ENCODE data around the gene RMND5B.

RMND5B gene

DNA sequence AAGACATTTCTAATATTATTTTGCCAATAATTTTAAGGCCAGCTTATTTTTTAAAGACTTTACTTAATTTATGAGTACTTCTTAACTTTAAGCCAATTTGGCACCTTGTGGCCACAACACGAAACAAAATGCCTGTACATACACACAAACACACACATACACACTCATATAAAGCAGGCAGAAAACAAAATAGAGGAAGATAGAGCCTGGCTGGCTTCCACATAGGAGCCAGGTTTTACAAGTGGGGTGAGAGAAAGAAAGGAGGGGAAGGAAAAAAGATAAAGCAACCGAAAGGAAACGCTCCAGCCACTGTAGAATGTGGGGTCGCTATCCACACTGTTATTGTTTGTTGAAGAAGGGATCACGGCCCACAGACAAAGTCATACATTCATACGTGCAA is 46.0 kb downstream of the RMND5B start:
- Histone ChIP-seq H3K4me1 (no peaks in the 10 kb centered on the region), H3K9me3 (ENCODE audit: control insufficient read depth, low read length) (no peaks in the 10 kb centered on the region), H2AFZ (no peak overlapping the region), H3K27ac (no peak overlapping the region), H3K27me3 (ENCODE audit: control insufficient read depth, insufficient read depth, low read length) (no peaks in the 10 kb centered on the region), H3K36me3 (ENCODE audit: control insufficient read depth, insufficient read depth, low read length) (no peaks in the 10 kb centered on the region), H3K9ac (no peak overlapping the region), H3K4me2 (ENCODE audit: low read length) (no peak overlapping the region), H3K79me2 (no peaks in the 10 kb centered on the region), H3K4me3 (ENCODE audit: low read depth, low read length) (no peak overlapping the region)
- TF ChIP-seq, protein P1, sequence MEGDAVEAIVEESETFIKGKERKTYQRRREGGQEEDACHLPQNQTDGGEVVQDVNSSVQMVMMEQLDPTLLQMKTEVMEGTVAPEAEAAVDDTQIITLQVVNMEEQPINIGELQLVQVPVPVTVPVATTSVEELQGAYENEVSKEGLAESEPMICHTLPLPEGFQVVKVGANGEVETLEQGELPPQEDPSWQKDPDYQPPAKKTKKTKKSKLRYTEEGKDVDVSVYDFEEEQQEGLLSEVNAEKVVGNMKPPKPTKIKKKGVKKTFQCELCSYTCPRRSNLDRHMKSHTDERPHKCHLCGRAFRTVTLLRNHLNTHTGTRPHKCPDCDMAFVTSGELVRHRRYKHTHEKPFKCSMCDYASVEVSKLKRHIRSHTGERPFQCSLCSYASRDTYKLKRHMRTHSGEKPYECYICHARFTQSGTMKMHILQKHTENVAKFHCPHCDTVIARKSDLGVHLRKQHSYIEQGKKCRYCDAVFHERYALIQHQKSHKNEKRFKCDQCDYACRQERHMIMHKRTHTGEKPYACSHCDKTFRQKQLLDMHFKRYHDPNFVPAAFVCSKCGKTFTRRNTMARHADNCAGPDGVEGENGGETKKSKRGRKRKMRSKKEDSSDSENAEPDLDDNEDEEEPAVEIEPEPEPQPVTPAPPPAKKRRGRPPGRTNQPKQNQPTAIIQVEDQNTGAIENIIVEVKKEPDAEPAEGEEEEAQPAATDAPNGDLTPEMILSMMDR (IDR thresholded peaks at IDR 0.05), result no peak

DNA sequence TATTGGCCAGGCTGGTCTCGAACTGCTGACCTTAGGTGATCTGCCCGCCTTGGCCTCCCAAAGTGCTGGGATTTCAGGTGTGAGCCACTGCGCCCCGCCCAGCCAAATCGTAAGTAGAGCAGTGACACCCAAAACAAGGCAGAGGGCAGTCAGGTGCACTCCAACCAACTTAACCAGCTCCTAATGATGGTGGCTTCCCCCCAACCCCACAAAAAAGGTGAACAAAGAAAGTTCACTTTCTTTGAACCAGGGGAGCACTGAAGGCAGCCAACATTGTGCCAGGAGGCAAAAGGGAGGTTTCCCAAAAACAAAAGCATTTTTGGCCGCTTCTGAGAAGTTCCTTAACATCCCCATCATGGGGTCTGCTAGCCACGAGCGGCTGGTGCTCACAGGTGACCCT is 46.8 kb downstream of the RMND5B start:
- H3K9me3 ChIP-seq (ENCODE audit: control insufficient read depth, low read length), result no peaks in the 10 kb centered on the region
- H3K36me3 ChIP-seq (ENCODE audit: control insufficient read depth, insufficient read depth, low read length), result no peaks in the 10 kb centered on the region
- H3K4me1 ChIP-seq, result no peaks in the 10 kb centered on the region
- H2AFZ ChIP-seq, result no peak overlapping the region
- H3K27ac ChIP-seq, result no peak overlapping the region
- no peaks in the 10 kb centered on the region for H3K27me3 ChIP-seq (ENCODE audit: control insufficient read depth, insufficient read depth, low read length)
- no peak overlapping the region for H3K4me2 ChIP-seq (ENCODE audit: low read length)
- TF ChIP-seq, protein P1 (IDR thresholded peaks at IDR 0.05), result no peak
- no peak overlapping the region for H3K9ac ChIP-seq
- H3K79me2 ChIP-seq, result no peaks in the 10 kb centered on the region
- H3K4me3 ChIP-seq (ENCODE audit: low read depth, low read length), result no peak overlapping the region

DNA sequence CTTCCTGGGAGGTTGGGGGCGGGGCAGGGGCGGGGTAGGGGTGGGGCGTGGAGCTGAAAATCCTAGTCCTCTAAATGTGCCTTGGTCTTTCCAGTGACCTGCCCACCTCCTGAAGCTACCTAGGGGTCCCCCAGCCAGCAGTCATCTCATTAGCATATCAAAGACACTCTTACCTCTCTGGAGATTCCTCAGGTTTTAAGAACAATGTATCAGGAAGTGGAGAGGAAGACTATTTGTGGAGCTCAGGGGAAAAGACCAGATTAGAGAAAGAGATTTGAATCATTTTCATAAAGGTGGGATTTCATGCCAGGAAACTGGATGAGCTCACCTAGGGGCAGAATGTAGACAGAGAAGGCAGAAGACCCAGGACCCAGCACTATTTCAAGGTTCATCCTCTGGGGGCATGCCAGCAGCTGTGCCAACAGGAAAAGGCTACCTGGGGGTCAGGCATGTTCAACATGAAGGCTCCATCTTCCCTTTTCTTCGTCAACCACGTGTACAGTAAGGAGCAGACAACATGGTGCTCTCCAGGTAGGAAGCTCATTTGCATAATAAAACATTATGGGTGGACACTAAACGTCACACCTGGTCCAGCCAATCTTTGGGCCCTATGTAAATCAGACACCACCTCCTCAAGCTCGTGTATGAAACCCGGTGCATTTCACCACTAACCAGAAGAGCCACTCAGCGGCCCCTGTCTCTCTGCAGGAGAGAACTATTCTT is 49.5 kb downstream of the RMND5B start:
- Histone ChIP-seq H3K4me3 (ENCODE audit: low read depth, low read length) (no peak overlapping the region), H3K9me3 (ENCODE audit: control insufficient read depth, low read length) (no peaks in the 10 kb centered on the region), H3K36me3 (ENCODE audit: control insufficient read depth, insufficient read depth, low read length) (no peaks in the 10 kb centered on the region), H3K4me2 (ENCODE audit: low read length) (no peak overlapping the region), H3K9ac (no peak overlapping the region), H3K27ac (no peak overlapping the region), H3K4me1 (no peaks in the 10 kb centered on the region), H2AFZ (no peak overlapping the region), H3K27me3 (ENCODE audit: control insufficient read depth, insufficient read depth, low read length) (no peaks in the 10 kb centered on the region), H3K79me2 (no peaks in the 10 kb centered on the region)
- TF ChIP-seq, protein P1 (IDR thresholded peaks at IDR 0.05), result no peak

DNA sequence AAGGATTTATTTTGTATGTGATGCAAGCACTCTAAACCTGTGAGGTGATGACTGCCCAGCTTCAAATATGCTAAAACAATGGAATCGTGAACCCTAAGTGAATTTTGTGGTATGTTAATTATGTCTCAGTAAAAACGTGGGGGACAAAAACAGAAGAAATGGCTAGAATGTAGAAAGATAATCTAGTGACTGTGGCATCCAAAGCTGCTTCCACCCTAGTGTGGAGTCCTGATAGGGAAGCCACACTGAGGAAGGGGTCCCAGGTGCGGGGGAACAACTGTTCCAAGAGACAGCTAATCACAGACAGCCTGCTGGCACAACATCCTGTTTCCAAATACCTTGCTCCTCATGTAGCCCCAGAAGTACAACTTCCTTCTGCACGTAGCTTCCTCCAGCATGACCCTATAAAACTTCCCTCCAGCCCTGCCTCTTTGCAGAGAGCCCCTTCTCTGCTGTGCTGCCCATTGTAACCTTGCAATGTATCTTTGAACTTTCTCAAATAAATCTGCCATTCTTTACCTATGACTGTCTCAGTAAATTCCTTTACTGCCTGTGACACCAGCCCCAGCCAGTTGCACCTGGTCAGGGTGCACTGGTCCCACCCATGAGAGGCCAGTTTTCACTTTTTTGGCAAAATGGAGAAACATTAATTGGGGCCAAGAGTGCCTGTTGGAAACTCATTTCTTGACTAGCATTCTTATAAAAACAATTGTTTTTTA is 51.5 kb downstream of the RMND5B start:
- TF ChIP-seq, protein P1 (IDR thresholded peaks at IDR 0.05), result no peak
- no peak overlapping the region for H2AFZ ChIP-seq
- no peaks in the 10 kb centered on the region for H3K36me3 ChIP-seq (ENCODE audit: control insufficient read depth, insufficient read depth, low read length)
- no peak overlapping the region for H3K4me2 ChIP-seq (ENCODE audit: low read length)
- H3K4me1 ChIP-seq, result peaks cover 5% of the 10 kb centered on the region
- no peak overlapping the region for H3K27ac ChIP-seq
- H3K9ac ChIP-seq, result no peak overlapping the region
- H3K4me3 ChIP-seq (ENCODE audit: low read depth, low read length), result no peak overlapping the region
- no peaks in the 10 kb centered on the region for H3K9me3 ChIP-seq (ENCODE audit: control insufficient read depth, low read length)
- H3K27me3 ChIP-seq (ENCODE audit: control insufficient read depth, insufficient read depth, low read length), result no peaks in the 10 kb centered on the region
- H3K79me2 ChIP-seq, result no peaks in the 10 kb centered on the region
